ENCODE results near the gene MAPKAP1.

DNA sequence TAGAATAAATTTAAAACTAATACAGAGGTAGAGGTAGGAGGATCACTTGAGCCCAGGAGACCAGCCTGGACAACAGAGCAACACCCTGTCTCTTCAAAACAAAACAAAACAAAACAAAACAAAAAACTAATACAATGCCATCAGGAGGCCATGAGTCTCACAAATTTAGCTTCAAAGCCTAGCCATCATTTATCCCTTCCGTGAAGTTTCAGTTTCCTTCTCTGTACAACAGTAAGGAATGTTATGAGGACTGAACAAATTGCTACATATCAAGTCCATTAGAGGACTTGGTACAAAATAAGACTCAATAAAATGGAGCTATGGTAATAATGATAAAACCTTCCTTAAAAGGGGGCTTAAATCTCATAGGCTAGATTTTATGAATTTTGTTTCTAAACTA, 60.8 kb downstream of the MAPKAP1 start:
- TF ChIP-seq, protein P1, sequence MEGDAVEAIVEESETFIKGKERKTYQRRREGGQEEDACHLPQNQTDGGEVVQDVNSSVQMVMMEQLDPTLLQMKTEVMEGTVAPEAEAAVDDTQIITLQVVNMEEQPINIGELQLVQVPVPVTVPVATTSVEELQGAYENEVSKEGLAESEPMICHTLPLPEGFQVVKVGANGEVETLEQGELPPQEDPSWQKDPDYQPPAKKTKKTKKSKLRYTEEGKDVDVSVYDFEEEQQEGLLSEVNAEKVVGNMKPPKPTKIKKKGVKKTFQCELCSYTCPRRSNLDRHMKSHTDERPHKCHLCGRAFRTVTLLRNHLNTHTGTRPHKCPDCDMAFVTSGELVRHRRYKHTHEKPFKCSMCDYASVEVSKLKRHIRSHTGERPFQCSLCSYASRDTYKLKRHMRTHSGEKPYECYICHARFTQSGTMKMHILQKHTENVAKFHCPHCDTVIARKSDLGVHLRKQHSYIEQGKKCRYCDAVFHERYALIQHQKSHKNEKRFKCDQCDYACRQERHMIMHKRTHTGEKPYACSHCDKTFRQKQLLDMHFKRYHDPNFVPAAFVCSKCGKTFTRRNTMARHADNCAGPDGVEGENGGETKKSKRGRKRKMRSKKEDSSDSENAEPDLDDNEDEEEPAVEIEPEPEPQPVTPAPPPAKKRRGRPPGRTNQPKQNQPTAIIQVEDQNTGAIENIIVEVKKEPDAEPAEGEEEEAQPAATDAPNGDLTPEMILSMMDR (IDR thresholded peaks at IDR 0.05; ENCODE audit: insufficient read depth, low read length, poor library complexity, severe bottlenecking), result no peak
- TF ChIP-seq EZH2phosphoT487 (conservative IDR thresholded peaks at IDR 0.05; ENCODE audit: low read length), result no peak
